Activated effector memory CD4-positive, alpha-beta T cell treated with Interleukin-2 at 50 U/mL for 16 hours (primary cell): Measurements from ENCODE around the gene ANKRD26.
"Not testable (repeated sequence)": the region's sequence is repeated elsewhere in the genome, so short reads cannot be mapped to it uniquely, and the experiment has no call there.

Experiments
- DNase-seq: peaks from one replicate; pipeline ENCODE4 v3.0.0-alpha.2; 2020

ANKRD26 gene

DNA sequence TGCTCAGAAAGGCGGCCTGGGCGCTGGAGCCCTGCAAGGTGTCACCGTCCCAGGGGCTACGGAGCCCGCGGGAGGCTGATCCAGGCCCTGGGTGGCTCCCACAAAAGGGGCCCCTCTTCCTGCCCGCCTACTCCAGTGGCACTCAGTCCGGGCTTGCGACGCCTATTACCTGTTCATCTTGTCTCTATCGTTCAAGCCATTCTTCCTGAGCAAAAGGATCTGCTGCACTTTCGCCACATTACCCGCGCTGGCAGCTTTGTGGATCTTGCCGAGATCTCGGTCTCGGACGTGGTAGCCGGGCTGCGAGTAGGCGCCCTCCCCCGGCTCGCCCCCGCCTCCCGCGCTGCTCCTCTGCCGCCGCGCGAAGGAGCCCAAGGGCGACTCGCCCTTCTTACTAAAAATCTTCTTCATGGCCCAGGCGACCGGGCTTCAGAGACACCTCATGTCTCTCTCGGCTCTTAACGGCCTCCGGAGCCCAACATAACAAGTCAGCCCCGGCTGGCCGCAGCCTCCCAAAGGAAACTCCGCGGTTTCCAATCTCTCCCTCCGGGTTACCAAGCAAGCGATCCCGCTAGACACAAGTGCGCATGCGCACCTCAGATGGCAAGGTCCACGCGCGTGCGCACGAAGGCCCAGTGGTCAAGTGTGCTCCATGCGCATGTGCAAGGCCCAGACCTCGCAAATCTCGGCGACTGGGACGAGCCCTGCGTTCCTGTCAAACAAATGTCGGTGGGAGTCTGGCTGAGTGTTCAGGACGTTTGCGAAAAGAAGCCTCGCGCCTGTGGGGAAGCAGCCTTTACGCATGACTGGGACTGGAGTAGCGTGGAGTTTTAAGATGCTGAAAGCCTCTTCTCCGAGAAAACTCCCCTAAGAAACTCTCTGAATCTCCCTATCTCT lies at the start of gene ANKRD26:
Gene ANKRD26, minus strand, starts transcription at position 579 of the 897 bp plus-strand sequence. Its CDS starts 168 bp downstream, at position 411.
- peak; percentile 92 for DNase-seq

GRCh38 chr10:27147701-27148100 lies 47.4 kb upstream of the ANKRD26 start:
- DNase-seq: no peak

DNA sequence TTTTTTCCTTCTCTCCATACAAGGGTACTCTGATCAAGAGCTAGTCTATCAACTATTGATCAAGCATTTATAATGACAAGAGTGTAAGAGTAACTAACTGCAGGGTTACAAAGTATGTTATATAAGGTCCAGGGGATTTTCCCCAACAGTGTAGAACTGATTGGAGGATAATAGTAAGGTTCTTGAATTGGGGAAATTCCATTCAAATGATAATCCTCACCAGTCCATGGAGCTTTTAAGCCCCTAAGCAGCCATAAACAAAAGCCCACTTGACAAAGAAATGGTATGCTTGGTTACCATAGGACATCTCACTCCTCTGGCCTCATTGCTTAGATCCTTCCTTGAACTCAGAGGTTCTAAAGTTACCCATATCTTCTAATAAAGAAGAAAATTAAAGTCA lies 45.6 kb upstream of the ANKRD26 start:
- no peak for DNase-seq

GRCh38 chr10:27143686-27144085 lies 43.4 kb upstream of the ANKRD26 start:
- DNase-seq: no peak

GRCh38 chr10:27138277-27138676 lies 38.0 kb upstream of the ANKRD26 start:
- DNase-seq: no peak

DNA sequence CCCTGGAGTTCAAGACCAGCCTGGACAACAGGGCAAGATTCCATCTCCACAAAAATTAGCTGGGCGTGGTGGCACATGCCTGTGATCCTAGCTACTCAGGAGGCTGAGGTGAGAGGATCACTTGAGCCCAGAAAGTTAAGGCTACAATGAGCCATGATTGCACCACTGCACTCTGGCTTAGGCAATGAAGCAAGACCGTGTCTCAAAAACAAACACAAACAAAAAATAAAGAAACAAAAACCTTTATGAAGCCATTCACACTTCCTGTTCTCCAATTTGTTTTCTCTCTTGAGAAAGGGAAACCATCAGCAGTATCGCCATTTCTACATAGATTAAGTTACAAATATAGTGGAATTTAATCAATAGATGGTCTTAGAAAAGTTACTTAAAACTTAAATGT lies 34.1 kb upstream of the ANKRD26 start:
- no peak for DNase-seq

DNA sequence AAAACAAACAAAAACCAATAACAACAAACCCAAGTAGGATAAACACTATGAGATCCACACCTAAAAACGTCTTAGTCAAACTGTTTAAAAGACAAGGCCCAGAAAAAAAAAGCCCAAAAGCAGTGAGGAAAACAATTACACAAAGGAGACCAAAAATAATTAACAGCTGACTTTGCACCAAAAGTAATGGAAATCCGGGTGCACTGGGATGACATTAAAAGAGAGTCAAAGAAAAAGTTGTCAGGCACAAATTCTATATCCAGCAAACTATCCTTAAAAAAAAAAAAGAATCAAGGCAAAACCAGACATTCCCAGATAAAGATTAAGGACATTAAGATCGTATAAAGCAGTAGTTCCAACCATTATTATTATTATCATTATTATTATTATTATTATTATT lies 7.9 kb upstream of the ANKRD26 start:
- DNase-seq: no peak

DNA sequence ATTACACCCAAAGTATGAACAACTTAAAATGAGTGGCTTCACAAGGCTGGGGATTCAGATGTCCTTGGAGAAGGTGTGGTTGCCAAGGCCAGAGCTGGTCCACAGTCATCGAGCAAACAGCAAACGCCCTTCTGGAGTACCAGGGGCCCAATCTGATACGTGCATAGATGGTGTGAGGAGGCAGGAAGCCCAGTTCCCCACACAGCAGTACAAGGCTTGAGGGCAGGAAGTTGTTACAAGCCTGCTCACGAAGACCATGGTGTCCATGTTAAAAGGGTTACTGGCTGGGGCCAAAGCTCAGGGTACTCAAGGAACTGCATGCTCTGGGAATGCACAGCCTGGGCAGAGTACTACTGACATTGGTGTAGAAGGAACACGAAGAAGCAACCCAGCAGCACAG lies 4.6 kb upstream of the ANKRD26 start:
- no peak for DNase-seq

- DNase-seq: peak; percentile 3
Observed at GRCh38 chr10:27100813-27101347, 586 bp upstream of the ANKRD26 start.

DNA sequence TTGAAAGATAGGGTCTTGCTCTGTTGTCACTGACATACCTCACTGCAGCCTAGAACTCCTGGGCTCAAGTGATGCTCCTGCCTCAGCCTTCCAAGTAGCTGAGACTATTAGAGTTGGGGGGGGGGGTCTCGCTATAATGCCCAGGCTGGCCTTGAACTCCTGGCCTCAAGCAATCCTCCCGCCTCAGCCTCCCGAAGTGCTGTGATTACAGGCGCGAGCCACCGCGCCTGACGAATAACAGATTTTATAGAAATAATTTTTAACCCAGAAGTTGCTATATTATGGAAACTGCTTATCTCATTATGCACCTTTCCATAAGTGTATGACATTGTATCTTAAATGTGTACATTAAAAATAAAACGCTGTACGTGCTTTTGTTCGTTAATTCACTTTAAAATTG lies 846 bp downstream of the ANKRD26 start:
- no peak for DNase-seq

DNA sequence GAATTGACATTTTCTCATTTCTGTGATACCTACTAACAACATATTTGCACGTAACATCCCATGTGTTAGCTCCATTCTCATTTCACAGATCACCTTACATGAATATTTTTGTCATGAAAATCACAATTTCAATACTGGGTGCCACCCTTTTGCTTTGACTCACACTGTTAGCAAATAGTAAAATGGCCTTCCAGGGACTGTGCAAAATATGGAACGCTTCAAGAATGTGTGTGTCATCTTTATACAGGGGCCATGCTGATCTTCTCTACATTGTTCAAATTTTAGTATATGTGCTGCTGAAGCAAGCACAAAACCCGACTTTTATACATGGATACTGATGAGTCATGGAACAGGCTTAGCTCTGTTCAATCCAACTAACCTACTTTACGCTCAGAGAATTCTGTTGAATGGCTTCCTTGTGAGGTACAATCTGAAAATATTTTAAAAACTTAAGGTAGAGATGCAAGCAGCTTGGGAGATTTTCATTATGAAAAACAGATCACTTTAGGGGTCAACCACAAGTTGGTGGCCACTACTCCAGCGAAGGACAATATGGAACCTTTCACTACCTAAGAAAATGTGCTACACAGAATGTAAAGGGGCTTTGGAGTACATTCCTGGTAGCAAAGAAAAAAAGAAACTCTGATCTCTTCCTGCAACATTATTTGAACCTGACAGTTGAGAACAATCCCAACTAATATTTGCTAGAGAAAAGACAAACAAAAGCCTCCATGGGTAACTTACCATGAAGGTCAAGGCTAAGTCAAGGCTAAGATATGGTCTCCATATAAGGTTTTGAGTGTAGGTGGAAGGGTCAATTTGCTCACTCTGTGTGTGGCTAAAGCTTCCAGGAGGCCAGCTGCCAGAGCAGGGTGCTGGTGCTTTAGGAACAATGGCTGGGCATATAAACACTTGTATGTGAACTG lies 11.9 kb downstream of the ANKRD26 start:
- DNase-seq: no peak

GRCh38 chr10:27072436-27073114 lies 27.7 kb downstream of the ANKRD26 start:
- no peak for DNase-seq

DNA sequence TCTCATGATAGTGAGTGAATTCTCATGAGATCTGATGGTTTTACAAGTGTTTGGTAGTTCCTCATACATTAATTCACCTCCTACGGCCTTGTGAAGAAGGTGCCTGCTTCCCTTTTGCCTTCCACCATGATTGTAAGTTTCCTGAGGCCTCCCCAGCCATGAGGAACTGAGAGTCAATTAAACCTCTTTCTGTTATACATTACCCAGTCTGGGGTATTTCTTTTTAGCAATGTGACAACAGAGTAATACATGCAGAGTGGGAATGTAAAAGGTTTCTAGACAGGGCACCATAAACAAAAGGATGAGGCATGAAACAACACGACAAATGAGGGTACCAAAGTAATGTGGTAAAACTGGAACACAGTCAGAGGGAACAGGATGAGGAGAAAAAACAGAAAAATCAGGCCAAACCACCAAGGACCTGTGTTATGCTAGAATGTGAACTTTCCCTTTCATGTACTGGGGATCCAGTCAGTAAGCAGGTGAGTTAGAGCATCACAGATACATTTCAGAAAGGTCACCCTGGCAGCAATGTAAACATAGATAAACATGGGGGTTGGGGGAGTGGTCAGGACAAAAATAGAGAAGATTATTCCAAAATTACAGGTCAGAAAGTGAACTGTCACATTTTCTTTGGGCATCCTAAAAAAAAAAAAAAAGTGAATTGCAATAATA lies 31.9 kb downstream of the ANKRD26 start:
- no peak for DNase-seq

DNA sequence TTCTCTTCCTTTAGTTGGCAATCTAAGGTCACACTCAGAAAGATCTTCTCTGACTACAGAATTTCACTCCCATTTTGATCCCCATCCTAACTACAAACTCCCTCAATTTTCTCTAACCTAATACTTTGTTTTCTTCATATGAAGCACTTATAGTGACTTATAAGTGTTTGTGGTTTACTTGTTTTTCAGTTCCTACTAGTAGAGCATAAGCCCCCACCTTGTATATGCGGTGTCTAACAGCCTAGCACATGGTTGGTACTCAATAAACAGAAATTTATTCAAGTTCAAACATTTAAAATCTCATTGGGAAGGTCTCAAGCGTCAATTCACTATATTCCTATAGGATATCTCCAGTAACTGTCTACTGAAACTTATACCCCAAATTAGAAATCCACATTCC lies 35.2 kb downstream of the ANKRD26 start:
- DNase-seq: no peak

GRCh38 chr10:27052656-27053055 lies 47.6 kb downstream of the ANKRD26 start:
- DNase-seq: no peak

- DNase-seq: not testable (repeated sequence)
Observed at GRCh38 chr10:27045247-27045646, 55.0 kb downstream of the ANKRD26 start.

DNA sequence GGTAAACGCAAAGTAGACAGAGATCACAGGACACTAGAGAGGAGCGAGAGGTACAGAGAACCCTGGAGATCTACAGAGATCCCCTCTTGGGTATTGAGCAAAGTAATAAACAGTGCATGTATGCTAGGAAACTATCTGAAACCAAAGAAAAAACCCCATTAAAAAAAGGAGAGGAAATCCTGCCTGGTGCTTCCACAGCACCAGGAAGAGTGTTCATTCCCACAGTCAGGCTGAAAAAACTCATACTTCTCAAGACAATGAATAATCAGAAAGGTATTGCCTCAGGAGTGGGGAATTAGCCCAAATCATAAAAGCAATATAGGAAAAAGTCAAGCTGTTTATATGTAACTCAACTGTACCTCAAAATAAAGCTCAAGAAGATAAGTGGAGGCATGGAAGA lies 59.1 kb downstream of the ANKRD26 start:
- DNase-seq: no peak

GRCh38 chr10:27038168-27038567 lies 62.1 kb downstream of the ANKRD26 start:
- no peak for DNase-seq

DNA sequence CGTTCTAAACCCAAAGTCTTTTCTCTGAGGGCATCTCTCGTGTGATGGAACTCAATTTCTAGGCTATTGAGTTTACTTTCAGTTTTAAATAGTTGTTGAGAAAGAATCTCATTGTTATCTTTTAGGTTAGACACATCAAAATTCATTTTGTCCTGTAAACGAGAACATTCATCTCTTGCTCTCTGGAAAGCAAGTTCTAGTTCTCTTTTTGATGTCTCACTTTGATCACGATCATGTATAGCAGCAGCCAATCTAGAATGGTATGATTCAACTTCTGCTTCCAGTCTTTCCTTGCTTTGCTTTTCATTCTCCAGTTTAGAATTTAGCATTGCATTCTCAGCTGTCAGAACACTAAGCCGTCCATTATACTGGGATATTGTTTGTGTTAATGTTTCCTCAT lies 65.1 kb downstream of the ANKRD26 start:
- DNase-seq: no peak

DNA sequence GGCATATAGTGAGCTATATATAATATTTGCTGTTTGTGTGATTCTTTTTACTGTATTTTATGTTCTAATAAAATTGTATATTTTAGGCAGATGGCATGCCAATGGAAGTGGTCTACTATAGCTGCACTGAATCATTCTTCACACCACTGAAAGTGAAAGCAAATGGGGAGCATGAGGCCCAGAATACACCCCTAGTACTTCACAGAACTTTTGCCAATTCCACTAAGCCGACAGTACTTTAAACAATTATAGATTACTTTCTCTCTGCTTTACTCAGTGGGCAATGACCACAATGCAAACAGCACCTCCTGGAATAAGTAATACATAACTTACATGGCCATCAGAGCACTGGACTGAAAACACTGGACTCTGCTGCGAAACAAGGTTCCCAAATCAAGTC lies 70.2 kb downstream of the ANKRD26 start:
- DNase-seq: no peak

- DNase-seq: no peak
Observed at GRCh38 chr10:27022048-27022447, 78.2 kb downstream of the ANKRD26 start.

GRCh38 chr10:27020243-27020642 lies 80.1 kb downstream of the ANKRD26 start:
- DNase-seq: no peak
